ENCODE measurements around the gene KCTD15. TPM values are rescaled to one million over a fixed set of nuclear protein-coding genes. Genes with fewer than 3 reads are reported as not detected.
A peak's percentile ranks its signal among the peaks of the same experiment; 100 is the strongest.

Gene KCTD15
- total RNA-seq, 1 donor from 2014 or later: 61.3 TPM

DNA sequence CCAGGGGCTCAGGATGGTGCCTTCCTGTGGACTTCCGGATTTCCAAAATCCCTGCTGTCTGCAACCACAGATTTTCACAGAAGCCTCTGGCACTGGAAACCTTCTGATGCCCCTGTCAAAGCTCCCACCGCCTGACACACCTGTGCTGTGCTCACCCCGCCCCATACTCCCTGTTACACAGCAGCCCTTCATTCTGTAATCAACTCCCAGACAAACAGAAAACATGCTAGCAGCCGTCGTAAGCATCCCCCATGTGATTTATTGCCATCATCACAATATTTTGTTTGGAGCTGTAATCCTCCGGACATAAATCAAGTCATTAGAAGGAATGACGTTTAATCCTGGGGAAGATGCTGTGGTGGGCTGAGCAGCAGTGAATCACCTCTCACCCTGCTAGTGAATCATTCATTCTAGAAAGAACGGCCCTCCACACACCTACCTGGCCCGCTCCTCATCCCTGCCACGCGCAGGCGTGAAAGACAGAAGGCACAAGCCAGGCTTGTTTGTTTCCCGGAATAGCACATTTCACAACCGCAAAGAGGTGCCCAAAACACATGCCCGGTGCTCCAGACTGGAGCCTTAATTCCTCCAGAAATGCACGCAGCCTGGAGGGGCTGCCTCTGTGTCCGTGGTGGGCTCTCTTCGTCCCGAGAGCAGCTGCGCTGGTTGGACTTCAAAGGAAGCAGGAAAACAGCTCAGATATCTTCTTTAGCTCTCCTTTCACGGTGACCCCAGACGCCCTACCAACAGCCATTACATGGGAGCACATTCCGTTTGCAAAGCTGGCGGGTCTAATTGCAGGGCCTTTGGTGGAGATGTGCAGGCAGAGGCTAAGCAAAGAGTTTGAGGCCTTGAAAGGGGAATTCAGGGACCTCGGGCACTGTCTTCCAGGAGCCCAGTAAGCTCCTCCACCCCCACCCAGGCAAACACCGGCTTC is 41.3 kb upstream of the KCTD15 start:
- H3K36me3 Mint-ChIP-seq (ENCODE audit: insufficient read depth): no peaks in the 10 kb centered on the region
- peak overlapping the region; percentile 41 for H3K27ac Mint-ChIP-seq
- TF ChIP-seq, protein P1, sequence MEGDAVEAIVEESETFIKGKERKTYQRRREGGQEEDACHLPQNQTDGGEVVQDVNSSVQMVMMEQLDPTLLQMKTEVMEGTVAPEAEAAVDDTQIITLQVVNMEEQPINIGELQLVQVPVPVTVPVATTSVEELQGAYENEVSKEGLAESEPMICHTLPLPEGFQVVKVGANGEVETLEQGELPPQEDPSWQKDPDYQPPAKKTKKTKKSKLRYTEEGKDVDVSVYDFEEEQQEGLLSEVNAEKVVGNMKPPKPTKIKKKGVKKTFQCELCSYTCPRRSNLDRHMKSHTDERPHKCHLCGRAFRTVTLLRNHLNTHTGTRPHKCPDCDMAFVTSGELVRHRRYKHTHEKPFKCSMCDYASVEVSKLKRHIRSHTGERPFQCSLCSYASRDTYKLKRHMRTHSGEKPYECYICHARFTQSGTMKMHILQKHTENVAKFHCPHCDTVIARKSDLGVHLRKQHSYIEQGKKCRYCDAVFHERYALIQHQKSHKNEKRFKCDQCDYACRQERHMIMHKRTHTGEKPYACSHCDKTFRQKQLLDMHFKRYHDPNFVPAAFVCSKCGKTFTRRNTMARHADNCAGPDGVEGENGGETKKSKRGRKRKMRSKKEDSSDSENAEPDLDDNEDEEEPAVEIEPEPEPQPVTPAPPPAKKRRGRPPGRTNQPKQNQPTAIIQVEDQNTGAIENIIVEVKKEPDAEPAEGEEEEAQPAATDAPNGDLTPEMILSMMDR (IDR thresholded peaks at IDR 0.05; ENCODE audit: unreplicated experiment): no peak
- no peaks in the 10 kb centered on the region for H3K9me3 Mint-ChIP-seq (ENCODE audit: low read depth)
- H3K27me3 Mint-ChIP-seq: peaks cover 3% of the 10 kb centered on the region
- no peak for DNase-seq (ENCODE audit: low spot score, unreplicated experiment)
- H3K4me3 Mint-ChIP-seq (ENCODE audit: low read depth): no peak overlapping the region
- H3K4me1 Mint-ChIP-seq (ENCODE audit: low read depth): no peaks in the 10 kb centered on the region

DNA sequence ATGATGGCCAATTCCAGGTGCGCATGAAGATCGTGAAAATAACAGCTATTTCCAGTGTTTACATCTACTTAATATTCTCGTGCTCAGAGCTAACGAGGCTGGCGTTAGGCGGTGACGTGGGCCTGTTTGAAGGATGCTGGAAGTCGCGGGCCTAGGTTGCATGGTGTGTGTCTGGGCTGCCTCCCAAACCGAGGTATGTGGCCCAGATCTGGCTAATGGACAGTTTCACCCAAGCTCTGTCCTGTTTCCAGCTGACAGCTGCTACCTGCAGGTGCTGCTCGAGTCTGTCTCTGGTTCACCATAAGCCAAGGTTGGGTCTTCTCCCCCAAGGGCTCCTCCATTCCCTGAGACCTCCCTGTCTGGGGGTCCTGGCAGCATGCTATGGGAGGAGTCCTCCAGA is 40.5 kb upstream of the KCTD15 start:
- TF ChIP-seq, protein P1 (IDR thresholded peaks at IDR 0.05; ENCODE audit: unreplicated experiment): no peak
- H3K27ac Mint-ChIP-seq: no peak overlapping the region
- H3K4me1 Mint-ChIP-seq (ENCODE audit: low read depth): no peaks in the 10 kb centered on the region
- peaks cover 3% of the 10 kb centered on the region for H3K27me3 Mint-ChIP-seq
- H3K9me3 Mint-ChIP-seq (ENCODE audit: low read depth): no peaks in the 10 kb centered on the region
- no peak for DNase-seq (ENCODE audit: low spot score, unreplicated experiment)
- H3K36me3 Mint-ChIP-seq (ENCODE audit: insufficient read depth): no peaks in the 10 kb centered on the region
- H3K4me3 Mint-ChIP-seq (ENCODE audit: low read depth): no peak overlapping the region

GRCh38 chr19:33758541-33759013 is 38.1 kb upstream of the KCTD15 start:
- TF ChIP-seq, protein P1 (IDR thresholded peaks at IDR 0.05; ENCODE audit: unreplicated experiment): no peak
- peaks cover 6% of the 10 kb centered on the region for H3K27me3 Mint-ChIP-seq
- H3K27ac Mint-ChIP-seq: no peak overlapping the region
- H3K9me3 Mint-ChIP-seq (ENCODE audit: low read depth): no peaks in the 10 kb centered on the region
- H3K4me3 Mint-ChIP-seq (ENCODE audit: low read depth): no peak overlapping the region
- DNase-seq (ENCODE audit: low spot score, unreplicated experiment): no peak
- no peaks in the 10 kb centered on the region for H3K4me1 Mint-ChIP-seq (ENCODE audit: low read depth)
- no peaks in the 10 kb centered on the region for H3K36me3 Mint-ChIP-seq (ENCODE audit: insufficient read depth)

DNA sequence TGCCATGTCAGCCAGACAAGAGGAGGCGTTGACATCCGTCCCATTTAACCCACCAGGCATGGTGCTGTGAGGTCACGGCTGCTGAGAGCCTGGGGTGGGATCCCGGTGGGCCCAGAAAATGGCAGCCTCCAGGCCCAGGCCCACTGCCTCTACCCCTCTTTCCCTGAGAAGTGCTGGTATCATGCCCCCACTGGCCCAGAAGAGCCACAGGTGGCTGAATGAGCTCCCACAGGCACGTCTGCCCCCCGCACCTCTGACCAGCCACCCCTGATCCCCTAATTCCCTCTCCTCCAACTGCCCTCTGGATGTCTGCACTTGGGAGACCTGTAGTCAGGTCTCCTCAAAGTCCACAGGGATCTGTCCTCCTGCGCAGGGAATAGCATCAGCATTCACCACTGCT is 37.3 kb upstream of the KCTD15 start:
- no peak overlapping the region for H3K4me3 Mint-ChIP-seq (ENCODE audit: low read depth)
- peaks cover 6% of the 10 kb centered on the region for H3K27me3 Mint-ChIP-seq
- no peak for DNase-seq (ENCODE audit: low spot score, unreplicated experiment)
- no peaks in the 10 kb centered on the region for H3K4me1 Mint-ChIP-seq (ENCODE audit: low read depth)
- TF ChIP-seq, protein P1 (IDR thresholded peaks at IDR 0.05; ENCODE audit: unreplicated experiment): no peak
- no peaks in the 10 kb centered on the region for H3K9me3 Mint-ChIP-seq (ENCODE audit: low read depth)
- H3K27ac Mint-ChIP-seq: no peak overlapping the region
- H3K36me3 Mint-ChIP-seq (ENCODE audit: insufficient read depth): no peaks in the 10 kb centered on the region

DNA sequence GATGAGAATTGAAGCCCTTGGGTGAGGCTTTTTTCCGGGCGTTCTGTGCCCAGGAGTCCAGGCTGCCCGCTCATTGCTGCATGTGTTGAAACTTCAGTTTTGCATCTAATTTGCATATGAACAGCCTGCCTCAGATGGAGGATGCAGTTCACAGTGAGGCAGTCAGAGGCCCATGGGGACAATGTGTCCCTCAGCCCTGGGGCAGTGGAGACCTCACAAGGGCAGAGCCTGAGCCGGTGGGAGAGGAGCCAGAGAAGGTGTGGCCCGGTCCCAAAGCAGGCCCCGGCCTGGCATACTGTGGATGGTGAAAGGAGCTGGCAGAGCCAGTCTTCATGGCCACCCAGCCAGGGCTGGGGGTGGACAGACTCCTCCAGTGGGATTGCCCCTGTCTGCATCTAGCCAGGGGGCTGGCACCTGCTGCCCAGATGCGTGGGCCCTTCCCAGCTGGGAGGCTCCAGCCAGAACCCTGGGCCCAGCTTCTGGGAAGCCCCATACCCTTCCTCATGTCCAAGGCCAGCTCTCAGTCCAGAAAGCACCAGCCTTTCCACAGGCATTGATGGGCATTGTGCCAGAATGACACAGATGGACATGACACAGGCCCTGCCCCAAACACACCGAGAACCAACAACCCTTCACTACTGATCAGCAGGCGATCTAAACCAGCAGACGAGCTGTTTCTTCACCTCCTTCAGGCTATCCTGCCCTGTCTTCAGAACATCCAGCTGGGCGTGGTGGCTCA is 32.9 kb upstream of the KCTD15 start:
- Mint-ChIP-seq H3K27me3 (peaks cover 3% of the 10 kb centered on the region), H3K36me3 (ENCODE audit: insufficient read depth) (no peaks in the 10 kb centered on the region), H3K4me3 (ENCODE audit: low read depth) (no peak overlapping the region), H3K27ac (no peak overlapping the region), H3K9me3 (ENCODE audit: low read depth) (no peaks in the 10 kb centered on the region), H3K4me1 (ENCODE audit: low read depth) (no peaks in the 10 kb centered on the region)
- TF ChIP-seq, protein P1 (IDR thresholded peaks at IDR 0.05; ENCODE audit: unreplicated experiment): no peak
- DNase-seq (ENCODE audit: low spot score, unreplicated experiment): no peak

All from progenitor cell of endocrine pancreas (in vitro differentiated cells).